Brain microvascular endothelial cell (primary cell): ENCODE measurements around the gene OTX2.

Experiments used
- DNase-seq: peaks from one replicate; pipeline ENCODE4 v3.0.0-alpha.2; 2020
- H3K27ac ChIP-seq: fragments of 250-450 bp; sonication (Bioruptor Pico); 2 replicates; pipeline ENCODE4 v1.5.1; 2020; ENCODE audit warnings: mild to moderate bottlenecking, moderate library complexity
- H3K27me3 ChIP-seq: fragments of 250-450 bp; sonication (Bioruptor Pico); replicated peaks from 2 replicates; pipeline ENCODE4 v1.5.1; 2020; ENCODE audit warnings: mild to moderate bottlenecking
- H3K36me3 ChIP-seq: fragments of 250-450 bp; sonication (Bioruptor Pico); replicated peaks from 2 replicates; pipeline ENCODE4 v1.5.1; 2020; ENCODE audit warnings: mild to moderate bottlenecking
- H3K4me3 ChIP-seq: 2 replicates; pipeline ENCODE4 v1.5.1; 2011; ENCODE audit warnings: low read depth, mild to moderate bottlenecking, control low read depth, low read length, moderate library complexity
- in situ Hi-C: cut with HindIII; loops from 2 replicates; pipeline ENCODE4 v1.10.0; 2017; ENCODE audit warnings: low sequenced_read_pairs, low pct_ligation_motif_present
- TF ChIP-seq, protein P1 (sequence below): IDR thresholded peaks from 2 replicates; pipeline ENCODE4 v1.5.1; 2011; ENCODE audit warnings: low read depth, mild to moderate bottlenecking, moderate library complexity, low read length, control low read depth, inconsistent platforms; ENCODE audit errors: missing control alignments

Gene OTX2

DNA sequence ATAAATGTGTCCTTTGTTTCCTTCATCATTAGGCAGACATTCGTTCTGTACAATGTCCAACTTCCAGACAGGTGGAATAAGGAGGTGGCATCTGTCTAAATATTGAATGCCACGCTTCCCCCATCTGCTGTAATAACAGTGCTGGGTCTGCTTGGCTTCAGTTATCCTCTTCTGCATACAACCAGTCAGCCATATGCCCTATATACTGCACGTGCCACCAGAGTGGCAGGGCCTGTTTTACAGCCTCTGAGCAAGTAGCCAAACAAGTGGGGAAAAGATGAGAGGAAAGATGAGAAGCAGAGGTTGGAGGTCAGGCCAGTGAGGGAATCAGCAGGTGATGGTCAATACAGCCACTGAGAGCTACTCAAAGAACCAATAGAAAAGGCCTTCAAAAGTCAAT lies 55.4 kb downstream of the OTX2 start:
- Histone ChIP-seq H3K27me3 (no peaks in the 10 kb centered on the region), H3K36me3 (no peaks in the 10 kb centered on the region), H3K27ac (no peak overlapping the region), H3K4me3 (no peak overlapping the region)
- no peak for DNase-seq
- TF ChIP-seq, protein P1, sequence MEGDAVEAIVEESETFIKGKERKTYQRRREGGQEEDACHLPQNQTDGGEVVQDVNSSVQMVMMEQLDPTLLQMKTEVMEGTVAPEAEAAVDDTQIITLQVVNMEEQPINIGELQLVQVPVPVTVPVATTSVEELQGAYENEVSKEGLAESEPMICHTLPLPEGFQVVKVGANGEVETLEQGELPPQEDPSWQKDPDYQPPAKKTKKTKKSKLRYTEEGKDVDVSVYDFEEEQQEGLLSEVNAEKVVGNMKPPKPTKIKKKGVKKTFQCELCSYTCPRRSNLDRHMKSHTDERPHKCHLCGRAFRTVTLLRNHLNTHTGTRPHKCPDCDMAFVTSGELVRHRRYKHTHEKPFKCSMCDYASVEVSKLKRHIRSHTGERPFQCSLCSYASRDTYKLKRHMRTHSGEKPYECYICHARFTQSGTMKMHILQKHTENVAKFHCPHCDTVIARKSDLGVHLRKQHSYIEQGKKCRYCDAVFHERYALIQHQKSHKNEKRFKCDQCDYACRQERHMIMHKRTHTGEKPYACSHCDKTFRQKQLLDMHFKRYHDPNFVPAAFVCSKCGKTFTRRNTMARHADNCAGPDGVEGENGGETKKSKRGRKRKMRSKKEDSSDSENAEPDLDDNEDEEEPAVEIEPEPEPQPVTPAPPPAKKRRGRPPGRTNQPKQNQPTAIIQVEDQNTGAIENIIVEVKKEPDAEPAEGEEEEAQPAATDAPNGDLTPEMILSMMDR, result no peak
- in situ Hi-C loops, result no loop called here

DNA sequence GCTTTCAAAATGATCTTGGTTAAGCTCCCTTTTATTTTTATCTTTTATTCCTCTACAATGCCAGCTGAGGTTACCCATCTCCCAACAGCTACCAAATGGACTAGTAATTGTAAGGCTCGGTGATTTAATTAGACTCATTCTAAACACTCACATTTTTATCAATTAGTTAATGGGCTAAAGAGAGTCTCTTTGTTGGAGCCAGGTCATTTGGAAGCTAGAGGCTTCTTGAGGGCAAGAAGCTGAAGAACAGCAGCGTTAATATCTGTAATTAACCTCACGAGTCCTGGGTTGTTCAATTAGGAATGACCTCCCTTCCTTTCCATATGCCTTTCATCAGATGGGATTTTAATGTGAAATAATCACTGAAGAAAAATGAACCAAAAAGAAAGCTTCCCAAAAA lies 56.9 kb downstream of the OTX2 start:
- no peaks in the 10 kb centered on the region for H3K27me3 ChIP-seq
- in situ Hi-C loops, result no loop called here
- no peaks in the 10 kb centered on the region for H3K36me3 ChIP-seq
- no peak for DNase-seq
- TF ChIP-seq, protein P1, result no peak
- H3K4me3 ChIP-seq, result no peak overlapping the region
- H3K27ac ChIP-seq, result no peak overlapping the region

DNA sequence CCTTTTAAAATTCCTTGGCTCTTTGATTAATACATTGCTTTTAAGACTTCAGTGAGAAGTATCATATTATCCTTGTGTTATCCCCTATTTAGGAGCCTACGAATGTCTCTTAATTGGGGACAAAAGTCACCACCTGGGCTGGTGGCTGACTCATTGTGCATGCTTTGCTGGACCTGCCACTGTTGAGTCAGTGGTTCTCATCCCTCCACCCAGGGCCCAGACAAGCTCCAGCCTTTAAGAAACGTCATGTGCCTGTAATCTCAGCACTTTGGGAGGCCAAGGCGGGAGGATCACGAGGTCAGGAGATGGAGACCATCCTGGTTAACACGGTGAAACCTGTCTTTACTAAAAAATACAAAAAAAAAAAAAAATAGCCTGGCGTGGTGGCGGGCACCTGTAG lies 57.9 kb downstream of the OTX2 start:
- Histone ChIP-seq H3K27me3 (no peaks in the 10 kb centered on the region), H3K27ac (no peak overlapping the region), H3K4me3 (no peak overlapping the region), H3K36me3 (no peaks in the 10 kb centered on the region)
- TF ChIP-seq, protein P1, result no peak
- in situ Hi-C loops, result no loop called here
- DNase-seq, result no peak

DNA sequence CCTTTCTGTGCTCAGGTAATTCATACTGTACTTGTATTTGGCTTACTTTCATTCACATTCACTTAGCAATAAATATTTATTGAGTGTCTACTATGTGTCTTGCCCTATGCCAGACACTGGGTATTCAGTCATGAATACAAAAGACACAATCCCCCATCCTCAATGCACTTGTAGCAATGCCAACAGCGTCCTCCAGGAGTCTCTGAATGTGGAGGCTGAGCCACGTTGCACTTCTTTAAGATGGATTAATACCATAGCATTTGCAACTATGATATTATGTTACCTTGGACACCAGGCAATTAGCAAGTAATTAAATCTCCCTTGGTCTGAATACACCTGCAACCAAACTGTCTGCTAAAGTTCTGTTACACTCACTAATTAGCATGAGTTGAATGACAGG lies 58.8 kb downstream of the OTX2 start:
- Histone ChIP-seq H3K36me3 (no peaks in the 10 kb centered on the region), H3K27ac (no peak overlapping the region), H3K27me3 (no peaks in the 10 kb centered on the region), H3K4me3 (no peak overlapping the region)
- TF ChIP-seq, protein P1, result no peak
- no peak for DNase-seq
- in situ Hi-C loops, result no loop called here
